Lower leg skin (tissue), 4 donors: ENCODE results near the gene UCP2. TPM values are rescaled to one million over a fixed set of nuclear protein-coding genes. Genes with fewer than 3 reads are reported as not detected.
"Not testable (repeated sequence)": the region's sequence is repeated elsewhere in the genome, so short reads cannot be mapped to it uniquely, and the experiment has no call there.

ENCODE experiments used
- DNase-seq, 2 donors: peaks; one replicate each; pipeline ENCODE4 v3.0.0-alpha.2; 2019; ENCODE audit warnings: low spot score in 2 of 2
- H3K4me3 ChIP-seq: fragments of 200-600 bp; sonication (generic); 2 replicates; pipeline ENCODE4 v1.5.1; 2017; ENCODE audit warnings: mild to moderate bottlenecking, low read depth; ENCODE audit not compliant: poor library complexity, severe bottlenecking
- CTCF ChIP-seq, 3 donors: fragments of 450-650 bp; IDR thresholded peaks; one replicate each; pipeline ENCODE4 v1.5.1; 2016; ENCODE audit warnings: antibody characterized with exemption in 3 of 3, mild to moderate bottlenecking in 3 of 3, moderate library complexity in 2 of 3
- POLR2A ChIP-seq, 2 donors: fragments of 450-650 bp; IDR thresholded peaks; one replicate each; pipeline ENCODE4 v1.6.1; 2016 to 2017; ENCODE audit warnings: antibody characterized with exemption in 2 of 2, mild to moderate bottlenecking in 1 of 2, moderate library complexity in 1 of 2
- WGBS, 2 donors: methylation state at CpG; one replicate each; pipeline ENCODE4 v1.1.5; 2018; 5-methylcytosine and 5-hydroxymethylcytosine counted together
- intact Hi-C: fragments of 100-400 bp; cut with DNase I; formaldehyde crosslinking; loops from one replicate; pipeline ENCODE4 v1.15.0; 2023; ENCODE audit warnings: low total_unique reads
- total RNA-seq, 4 donors: library from RNA; depleted of rRNA; stranded (reverse); fragments of >200 nt; gene quantifications; one replicate each; pipeline ENCODE4 v1.1.0, GENCODE V29; 2016

The UCP2 gene
- total RNA-seq, 4 donors from 2014 or later: 2.2 to 14.0 (median 10.1) TPM

- 84 to 86% methylated on average over 2 of the region's 2 CpGs for WGBS, 2 donors
- no peak for TF ChIP-seq CTCF (IDR thresholded peaks at IDR 0.05)
- no peak for TF ChIP-seq POLR2A (IDR thresholded peaks at IDR 0.05)
- DNase-seq: no peak
- H3K4me3 ChIP-seq: no peak overlapping the region
- intact Hi-C loops: no loop called here
Measured at GRCh38 chr11:73990730-73991129, 8.1 kb upstream of the UCP2 start.

- 95 to 96% methylated on average over 6 of the region's 6 CpGs for WGBS, 2 donors
- intact Hi-C loops: no loop called here
- TF ChIP-seq POLR2A (IDR thresholded peaks at IDR 0.05): no peak
- no peak for TF ChIP-seq CTCF (IDR thresholded peaks at IDR 0.05)
- no peak overlapping the region for H3K4me3 ChIP-seq
- DNase-seq: no peak
Measured at GRCh38 chr11:73989156-73989555, 6.5 kb upstream of the UCP2 start.

- no peak for DNase-seq
- no peak overlapping the region for H3K4me3 ChIP-seq
- intact Hi-C loops: no loop called here
- no peak for TF ChIP-seq POLR2A (IDR thresholded peaks at IDR 0.05)
- no peak for TF ChIP-seq CTCF (IDR thresholded peaks at IDR 0.05)
- WGBS, 2 donors: 92% methylated on average over 7 of the region's 7 CpGs
Measured at GRCh38 chr11:73988227-73988626, 5.6 kb upstream of the UCP2 start.

GRCh38 chr11:73985661-73986060 lies 3.0 kb upstream of the UCP2 start:
- H3K4me3 ChIP-seq, intact Hi-C loops, DNase-seq: not testable (repeated sequence)
- WGBS, 2 donors: 91 to 96% methylated on average over 4 of the region's 4 CpGs

GRCh38 chr11:73983741-73984538 lies 1.3 kb upstream of the UCP2 start:
- TF ChIP-seq POLR2A (IDR thresholded peaks at IDR 0.05): no peak
- no peak for TF ChIP-seq CTCF (IDR thresholded peaks at IDR 0.05)
- WGBS, 2 donors: 49 to 53% methylated on average over 18 of the region's 18 CpGs
- intact Hi-C loops: no loop called here
- DNase-seq: no peak
- H3K4me3 ChIP-seq: no peak overlapping the region

GRCh38 chr11:73982990-73983740 lies 522 bp upstream of the UCP2 start:
- TF ChIP-seq POLR2A (IDR thresholded peaks at IDR 0.05): no peak
- no peak for TF ChIP-seq CTCF (IDR thresholded peaks at IDR 0.05)
- intact Hi-C loops: no loop called here
- WGBS, 2 donors: 1% methylated on average over 45 to 55 of the region's 56 CpGs
- peak overlapping the region; percentile 31 for H3K4me3 ChIP-seq
- DNase-seq: peak; percentile 87 to 98
